Stimulated activated CD8-positive, alpha-beta memory T cell treated with anti-CD3 and anti-CD28 coated beads, Interleukin-4, amount 100 ng/mL, for 4 hours (primary cell): ENCODE measurements around the gene FMN1.

ENCODE experiments used
- DNase-seq, 2 donors: peaks; one replicate each; pipeline ENCODE4 v3.0.0-alpha.2; 2020; ENCODE audit warnings: low read depth in 2 of 2, low spot score in 1 of 2

Gene FMN1

DNA sequence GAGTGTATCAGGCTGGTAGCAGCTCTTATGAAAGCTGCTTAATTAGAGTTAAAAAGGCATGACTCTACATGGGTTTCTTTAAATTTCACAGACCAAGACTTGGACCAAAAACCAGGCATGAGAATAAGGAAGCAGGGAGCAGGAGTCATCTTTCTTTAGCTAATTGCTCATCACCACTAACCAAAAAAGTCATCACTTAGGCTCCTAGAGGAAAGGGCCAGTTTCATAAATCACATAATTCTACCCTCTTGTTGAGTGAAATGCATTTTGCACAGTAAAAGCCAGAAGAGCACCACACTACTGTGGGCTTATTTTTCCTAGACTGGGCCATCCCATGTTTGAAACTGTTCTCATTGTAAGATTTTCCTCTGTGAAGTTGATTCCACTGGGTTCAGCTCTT, 301.1 kb downstream of the FMN1 start:
- DNase-seq: no peak

DNA sequence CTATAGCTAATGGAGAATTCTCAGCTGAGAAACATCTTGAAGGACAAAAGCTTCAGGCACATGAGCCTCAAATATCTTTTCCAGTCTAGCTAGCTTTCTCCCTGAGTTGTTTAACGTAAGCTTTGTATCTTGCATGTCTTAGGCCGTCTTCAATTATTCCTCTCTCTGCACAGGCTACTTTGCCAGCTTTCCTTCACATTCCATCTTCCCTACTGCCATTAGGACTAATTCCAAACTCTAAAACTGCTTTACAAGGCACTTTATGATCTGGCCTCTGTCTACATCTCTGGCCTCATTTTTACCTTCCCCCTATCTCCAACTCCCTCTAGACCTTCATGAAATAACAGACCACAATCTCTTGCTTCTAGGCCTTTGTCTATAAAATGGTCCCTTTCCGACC, 305.3 kb downstream of the FMN1 start:
- no peak for DNase-seq

DNA sequence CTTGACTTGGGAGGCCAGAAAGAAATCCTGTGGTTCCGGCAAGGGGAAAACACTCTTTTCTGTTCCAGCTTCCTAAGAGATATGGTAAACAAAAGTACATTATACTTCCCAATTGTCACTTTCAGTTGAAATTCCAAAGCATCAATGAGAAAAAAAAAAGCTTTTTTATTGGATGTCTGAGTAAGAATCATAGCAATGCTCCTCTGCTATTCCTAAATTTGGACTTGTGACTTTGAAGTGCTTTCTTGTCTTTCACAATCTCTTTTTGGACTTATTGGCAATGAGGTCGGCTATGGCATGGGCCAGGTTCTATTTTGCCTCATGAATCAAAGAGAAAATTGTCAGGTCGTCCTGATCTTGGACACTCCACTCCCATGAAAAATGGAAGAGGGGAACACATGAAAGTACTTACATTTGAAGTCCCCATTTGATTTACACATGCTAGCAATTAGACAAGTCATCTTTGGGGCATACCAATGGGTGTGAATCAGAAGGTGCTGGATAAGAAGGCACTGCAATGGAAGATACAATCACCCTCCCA, 306.2 kb downstream of the FMN1 start:
- no peak for DNase-seq

DNA sequence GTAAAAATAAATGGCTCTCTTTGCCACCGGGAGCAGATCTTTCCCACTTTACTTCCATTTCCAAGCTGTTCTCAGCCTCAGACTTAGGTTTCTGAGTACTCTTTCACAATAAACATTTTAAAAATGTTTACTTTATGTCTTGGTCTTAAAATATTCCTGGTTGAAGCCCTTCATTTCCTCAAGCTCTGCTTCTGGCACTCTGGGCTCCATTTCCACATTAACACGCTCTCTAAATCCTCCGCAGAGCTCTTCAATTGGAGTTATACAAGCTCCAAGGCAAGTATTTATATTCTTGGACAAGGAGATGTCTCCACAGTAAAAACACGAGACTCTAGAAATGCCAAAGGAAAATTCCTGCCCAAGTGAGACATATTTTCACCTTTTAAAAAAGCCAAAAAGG, 307.4 kb downstream of the FMN1 start:
- DNase-seq: no peak

DNA sequence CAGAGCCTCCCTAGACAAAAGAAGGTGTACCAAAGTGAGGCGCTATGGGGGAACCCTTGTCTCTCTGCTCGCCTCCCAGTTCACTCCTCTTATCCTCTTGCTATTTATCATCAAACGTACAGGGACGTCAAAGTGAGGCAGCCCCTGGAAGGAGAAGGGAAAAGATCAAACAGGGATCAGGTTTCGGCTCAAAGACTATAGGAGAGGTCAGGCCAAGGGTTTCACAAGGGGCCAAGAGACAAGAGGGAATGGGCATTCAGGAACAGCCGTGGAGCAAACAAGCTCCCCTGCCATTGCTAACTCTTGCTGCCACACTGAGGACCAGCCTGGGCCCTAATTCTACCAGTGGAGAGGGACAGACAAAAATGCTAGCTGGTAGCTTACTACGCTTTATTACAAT, 308.1 kb downstream of the FMN1 start:
- DNase-seq: no peak

DNA sequence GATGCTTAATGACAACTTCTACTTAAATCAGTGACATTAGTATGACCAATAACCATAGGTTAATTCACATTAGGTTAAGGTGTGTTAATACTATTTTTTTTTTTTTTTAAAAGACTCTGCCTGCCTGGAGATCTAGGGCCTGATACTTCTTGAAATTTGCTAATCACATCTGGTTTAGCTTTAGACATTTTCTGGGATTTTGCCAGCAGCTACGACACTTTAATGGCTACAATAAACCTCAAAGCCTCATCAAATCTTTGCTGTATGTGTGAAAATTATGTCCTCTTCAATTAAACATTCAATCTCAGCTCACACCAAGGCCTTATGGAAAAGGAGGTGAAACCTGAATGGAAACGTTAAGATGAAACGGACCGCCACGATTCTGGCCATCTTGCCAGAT, 308.8 kb downstream of the FMN1 start:
- no peak for DNase-seq

DNA sequence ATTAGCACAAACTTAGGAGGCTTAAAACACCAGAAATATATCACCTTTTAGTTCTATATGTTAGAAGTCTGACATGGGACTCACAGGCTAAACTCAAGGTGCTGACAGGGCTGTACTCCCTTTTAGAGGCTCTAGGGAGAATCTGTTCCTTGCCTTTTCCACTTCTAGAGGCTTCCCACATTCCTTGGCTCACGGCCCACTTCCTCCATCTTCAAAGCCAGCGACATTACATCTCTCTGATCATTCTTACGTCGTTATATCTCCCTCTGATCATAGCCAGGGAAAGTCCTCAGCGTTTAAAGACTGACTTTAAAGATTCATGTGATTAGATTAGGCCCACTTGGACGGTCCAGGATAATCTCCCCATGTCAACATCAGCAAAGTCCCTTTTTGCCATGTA, 310.4 kb downstream of the FMN1 start:
- DNase-seq: no peak

DNA sequence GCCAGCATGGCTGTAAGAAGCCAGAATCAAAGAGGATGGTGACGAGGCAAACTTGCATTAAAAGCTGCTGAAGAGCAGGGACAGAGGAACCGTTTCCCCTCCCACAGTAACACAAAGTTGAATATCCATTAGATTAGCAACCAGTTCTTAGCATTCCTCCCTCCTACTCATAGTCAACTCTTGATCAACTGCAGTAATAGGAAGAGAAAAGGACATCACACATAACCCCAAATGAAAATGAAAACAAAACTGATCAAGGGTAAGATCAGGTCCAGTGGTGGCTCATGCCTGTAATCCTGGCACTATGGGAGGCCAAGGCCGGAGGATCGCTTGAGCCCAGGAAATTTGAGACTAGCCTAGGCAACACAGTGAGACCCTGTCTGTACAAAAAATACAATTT, 311.6 kb downstream of the FMN1 start:
- DNase-seq: no peak

DNA sequence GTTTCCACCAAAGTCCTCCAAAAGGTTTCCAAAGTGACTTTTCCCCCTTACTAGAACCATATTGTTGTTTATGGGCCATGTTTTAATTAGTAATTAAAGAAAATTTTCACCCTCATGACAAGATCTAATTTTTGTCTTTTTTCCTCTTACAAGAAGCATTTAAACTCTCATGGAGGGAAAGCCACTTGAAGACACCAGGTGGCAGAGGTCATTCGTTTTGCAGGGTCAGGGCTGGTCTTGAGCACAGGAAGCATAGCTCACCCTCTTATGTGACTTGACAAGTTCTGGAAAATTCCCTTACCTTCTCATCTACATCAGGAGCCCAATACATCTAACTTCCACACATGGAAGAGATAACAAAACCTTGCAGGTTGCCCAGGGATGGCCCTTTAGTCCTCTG, 313.0 kb downstream of the FMN1 start:
- no peak for DNase-seq

DNA sequence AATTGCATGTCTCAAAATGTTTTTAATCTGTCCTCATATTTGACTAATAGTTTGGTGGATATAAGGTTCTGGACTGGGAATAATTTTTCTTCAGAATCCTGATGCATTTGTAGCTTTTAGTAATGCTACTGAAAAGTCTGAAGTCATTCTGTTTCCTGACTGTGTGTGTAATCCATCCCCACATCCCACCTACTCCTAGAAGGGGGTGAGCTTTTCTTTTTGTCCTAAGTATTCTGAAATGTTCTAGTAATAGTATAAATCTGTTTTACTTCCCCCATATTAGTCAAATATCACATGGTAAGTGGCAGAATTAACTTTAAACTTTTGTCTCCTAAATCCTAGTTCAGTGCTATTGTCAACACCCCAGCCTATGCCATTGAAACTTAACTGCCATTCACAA, 313.9 kb downstream of the FMN1 start:
- no peak for DNase-seq

DNA sequence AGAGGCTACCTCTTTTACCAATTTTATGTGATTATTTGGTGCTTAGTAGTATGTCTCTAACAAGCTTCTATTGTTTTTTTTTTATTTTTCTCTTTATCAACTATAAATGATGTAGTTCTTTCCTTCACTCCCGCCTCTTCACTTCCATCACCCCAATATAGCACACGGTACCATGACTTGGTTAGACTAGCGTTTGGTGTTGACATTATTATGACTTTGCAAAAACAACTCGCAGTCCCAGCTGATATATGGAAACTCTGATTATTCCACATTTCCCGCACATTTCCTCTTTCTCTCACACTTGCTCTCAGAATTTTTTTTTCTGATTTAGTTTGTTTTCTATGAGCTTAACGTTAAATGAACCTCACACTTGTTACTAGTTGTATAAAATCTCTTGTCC, 314.5 kb downstream of the FMN1 start:
- DNase-seq: no peak

DNA sequence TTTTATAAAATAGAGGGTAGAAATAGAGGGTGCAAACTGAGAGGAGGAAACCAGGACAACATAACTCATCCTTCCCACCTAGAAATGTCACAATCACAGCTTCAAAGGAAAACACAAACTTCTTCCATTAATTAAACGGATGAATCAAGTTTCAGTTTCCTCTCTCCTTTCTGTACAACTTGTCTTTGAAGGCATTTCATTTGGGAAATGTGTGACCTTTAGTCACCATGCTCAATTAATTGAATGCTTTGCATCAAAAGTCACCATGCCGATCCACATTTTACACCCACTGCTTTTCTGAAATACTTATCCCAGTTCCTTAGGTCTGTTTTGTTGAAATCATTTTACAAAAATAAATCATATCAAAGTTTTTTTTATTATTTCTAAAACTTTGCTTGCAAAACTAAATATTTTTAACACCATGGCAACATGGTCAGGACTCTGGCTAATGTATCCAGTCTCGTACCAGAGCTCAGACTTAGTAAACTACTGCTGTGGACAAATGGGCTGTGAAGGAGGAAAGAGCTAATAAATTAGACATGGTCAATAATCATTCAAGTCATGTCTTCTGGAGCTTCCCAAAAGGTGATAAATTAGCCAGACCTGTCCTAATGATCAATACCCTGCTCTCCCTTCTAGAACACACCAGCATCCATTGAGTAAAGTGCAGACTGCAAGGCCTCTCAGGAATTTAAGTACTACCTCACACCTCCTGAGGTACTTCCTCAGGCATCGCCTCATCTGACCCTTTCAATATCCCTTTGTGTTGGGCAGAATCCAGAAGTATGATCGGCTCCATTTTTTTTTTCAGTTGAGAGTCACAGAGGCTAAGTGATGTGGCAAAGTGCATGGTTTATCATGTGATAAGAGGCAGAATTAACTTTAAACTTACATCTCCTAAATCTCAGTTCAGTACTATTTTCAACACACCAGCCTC, 315.4 kb downstream of the FMN1 start:
- DNase-seq: no peak

DNA sequence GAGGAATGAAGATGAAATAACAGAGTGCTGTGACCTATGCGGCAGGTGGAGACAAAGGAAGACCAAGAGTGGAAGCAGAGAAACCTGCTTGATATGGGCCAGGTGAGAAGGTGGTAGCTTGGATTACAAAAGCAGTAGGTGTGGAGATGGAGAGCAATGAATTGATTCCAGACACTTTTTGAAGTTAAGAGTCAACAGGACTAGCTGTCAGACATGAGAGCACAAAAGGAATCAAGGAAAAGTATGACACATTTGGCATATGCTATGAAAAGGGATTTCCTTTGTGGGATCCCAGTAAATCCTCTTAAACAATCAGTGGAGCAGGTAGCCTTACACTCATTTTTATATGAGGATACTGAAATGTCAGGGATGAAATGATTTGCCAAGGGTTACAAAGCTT, 316.2 kb downstream of the FMN1 start:
- DNase-seq: no peak

DNA sequence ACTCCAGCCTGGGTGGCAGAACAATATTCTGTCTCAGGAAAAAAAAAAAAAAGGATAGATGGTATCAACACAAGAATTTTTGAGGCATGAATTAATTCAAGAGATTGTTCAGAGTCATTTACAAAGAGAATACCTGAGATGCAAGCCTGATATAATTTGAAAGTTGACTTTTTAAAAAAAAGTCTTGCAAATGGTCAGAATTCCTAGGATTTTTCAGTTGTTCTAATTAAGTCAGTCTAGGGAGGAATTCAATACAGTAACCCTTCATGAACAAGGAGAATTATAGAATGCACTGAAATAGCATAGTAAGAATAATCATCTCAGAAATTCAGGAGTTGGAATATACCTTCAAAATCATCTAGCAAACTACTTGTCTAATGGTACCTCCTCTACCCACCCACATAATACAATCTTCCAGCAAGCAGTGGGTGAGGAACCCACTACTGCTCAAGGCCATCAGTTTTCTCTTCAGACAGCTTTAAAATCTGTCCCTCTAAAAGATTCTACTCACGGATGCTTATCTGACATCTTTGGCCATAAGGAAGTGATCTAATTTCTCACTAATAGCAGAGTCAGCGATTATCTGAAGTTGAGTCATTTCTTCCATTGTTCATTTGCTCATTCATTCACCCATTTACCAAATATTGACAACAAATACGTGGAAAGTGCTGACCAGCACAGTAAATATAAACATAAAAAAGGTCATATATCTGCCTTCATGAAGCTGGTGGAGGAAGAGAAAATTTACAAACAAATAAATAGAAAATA, 317.1 kb downstream of the FMN1 start:
- DNase-seq: no peak

DNA sequence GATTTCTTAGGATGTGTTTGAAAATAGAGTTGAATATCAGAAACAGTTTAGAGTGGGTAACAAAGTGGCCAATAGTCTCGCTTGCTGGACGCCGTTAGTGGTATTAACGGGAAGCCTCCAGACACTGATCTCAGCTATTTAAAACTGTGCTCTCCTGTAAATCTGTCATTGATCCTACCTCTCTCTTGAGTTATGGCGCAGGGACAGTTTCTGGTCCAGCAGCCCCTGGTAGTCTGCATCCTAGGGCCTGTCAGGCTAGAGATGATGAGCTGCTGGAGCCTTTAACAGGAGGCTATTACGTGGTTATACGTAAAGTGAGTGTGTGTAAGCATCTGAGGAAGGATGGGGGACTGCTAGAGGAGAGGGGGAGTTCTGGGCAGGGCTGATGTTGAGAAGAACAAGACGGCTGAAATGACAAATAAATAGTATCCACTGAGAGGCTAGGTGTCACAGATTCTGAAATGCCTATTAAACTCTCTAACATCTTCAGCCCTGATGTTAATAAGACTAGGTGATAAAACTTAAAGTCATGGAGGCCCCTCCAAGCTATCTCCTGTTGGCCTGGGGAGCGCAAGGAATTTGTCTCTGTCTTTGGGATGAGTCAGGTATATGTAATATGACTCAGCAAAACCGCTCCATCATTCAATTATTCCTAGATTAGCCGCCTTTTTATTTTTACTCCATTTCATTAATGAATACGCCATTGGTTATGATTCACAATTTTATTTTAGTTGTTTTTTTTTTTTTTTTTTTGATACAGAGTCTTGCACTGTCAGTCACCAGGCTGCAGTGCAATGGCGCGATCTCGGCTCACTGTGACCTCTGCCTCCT, 321.0 kb downstream of the FMN1 start:
- DNase-seq: no peak

DNA sequence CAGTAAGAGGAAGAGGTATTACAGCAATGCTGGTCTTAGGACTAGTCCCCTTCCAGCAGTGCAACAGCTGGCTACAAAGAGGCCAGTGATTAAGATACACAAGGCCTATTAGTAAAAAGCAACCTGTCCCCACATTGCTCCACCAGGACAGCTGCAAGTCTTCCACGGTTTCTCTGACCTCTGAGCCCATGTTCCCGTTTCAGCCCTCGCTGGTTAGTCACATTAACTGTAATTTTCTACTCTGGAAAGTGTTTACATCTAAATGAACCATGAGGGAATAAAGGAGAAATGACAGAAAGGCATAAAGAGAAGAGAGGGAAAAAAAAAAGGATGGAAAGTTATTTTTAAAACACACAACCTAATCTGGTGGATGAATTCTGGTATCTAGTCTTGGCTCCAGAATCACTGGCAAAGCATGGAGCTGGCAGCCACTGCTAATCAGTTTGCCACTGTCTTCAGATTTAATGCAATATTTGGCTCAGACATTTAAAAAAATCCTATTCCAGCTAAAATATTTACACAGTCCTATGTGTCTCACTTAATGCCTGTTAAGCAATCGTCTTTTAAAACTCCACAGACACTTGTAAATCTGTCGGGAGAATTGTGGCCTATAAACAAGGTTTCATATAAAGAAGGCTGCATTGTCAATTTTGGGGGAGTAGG, 321.8 kb downstream of the FMN1 start:
- DNase-seq: no peak

DNA sequence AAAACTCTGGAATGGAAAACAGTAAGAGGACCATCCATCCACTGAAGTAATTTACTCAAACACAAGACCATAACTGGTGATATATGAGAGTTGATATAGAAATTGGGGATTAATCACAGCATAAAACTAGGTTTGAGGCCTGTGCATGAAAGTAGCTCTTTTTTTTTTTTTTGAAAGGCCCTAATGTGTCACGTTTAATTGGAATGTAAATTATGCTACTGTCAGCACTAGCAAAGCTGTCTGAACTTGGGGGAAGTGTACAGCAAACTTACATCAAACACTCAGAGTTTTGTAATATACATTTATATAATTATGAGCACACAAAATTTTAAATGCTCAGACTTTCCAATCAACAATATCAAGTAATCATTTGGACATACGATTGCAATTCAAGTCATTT, 322.6 kb downstream of the FMN1 start:
- no peak for DNase-seq

DNA sequence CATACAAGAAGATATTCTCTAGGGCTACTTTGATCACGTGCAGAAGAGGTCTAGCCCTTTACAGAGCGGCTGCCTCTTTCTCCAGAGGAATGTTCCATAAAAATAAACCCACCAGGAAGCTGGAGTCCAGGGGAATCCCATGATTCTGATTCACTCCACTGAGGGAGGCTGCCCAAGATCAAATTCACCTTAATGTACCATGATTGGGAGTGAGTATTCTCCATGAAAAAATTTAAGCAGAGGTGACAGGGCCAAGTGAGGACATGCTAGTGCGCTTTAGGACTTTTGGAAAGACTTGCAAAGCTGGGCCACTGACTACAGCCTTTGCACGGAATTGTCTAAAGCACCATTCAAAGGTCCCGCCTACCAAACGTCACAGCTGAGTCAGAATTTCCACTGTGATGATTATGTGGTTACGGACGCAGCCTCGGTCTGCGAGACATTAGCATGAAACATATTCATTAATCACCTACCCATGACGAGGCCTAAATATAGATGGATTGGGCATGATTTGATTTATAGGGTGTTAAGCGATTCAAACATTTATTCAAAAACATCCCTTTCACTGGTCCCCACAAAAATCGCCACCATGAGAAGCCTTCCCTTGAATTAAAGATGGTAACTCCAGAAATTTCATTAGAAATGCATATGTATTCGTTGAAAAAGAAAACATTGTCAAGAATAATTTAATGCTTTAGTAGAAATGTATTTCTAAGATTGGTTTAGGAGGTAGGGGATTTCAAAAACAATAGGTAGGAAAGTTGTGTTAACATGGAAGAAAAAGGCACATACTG, 324.1 kb downstream of the FMN1 start:
- DNase-seq: no peak

DNA sequence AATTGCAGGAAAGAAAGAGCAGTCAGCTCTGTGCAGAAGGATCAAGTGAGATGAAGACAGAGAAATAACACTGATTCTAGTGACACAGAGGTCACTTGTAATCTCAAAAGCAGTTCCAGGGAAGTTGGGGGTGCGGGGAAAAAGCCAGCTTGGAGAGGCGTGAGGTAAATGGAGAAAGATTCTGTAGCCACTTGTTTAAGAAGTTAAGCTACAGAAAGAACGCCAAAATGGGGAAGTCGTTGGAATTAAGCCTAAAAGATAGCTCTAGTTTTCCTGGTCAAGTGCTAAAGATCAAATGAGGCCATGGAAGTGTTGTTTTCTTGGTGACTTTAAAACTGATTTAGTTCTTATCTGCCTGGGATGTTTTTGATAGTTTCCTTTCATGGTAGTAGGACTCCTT, 324.7 kb downstream of the FMN1 start:
- DNase-seq: no peak

DNA sequence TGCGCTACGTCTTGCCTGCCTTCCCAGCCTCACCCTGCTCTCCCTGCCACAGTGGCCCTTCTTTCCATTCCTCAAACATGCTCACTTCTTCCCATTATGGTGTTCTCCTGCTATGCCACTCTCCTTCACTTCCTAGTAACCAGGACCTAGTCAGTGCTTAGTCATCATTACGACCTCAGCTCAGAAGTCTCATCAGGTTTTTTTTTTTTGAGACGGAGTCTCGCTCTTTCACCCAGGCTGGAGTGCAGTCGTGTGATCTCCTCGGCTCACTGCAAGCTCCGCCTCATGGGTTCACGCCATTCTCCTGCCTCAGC, 327.2 kb downstream of the FMN1 start:
- no peak for DNase-seq
